GM18499 (cell line): Measurements from ENCODE around the gene SPANXN5.
"Not testable (repeated sequence)": the region's sequence is repeated elsewhere in the genome, so short reads cannot be mapped to it uniquely, and the experiment has no call there.

Experiments
- ATAC-seq: cut with Tn5 transposase; IDR thresholded peaks from one replicate; pipeline ENCODE4 v1.9.1; 2021; ENCODE audit warnings: moderate number of reproducible peaks; ENCODE audit not compliant: insufficient read depth, unreplicated experiment

Gene SPANXN5

DNA sequence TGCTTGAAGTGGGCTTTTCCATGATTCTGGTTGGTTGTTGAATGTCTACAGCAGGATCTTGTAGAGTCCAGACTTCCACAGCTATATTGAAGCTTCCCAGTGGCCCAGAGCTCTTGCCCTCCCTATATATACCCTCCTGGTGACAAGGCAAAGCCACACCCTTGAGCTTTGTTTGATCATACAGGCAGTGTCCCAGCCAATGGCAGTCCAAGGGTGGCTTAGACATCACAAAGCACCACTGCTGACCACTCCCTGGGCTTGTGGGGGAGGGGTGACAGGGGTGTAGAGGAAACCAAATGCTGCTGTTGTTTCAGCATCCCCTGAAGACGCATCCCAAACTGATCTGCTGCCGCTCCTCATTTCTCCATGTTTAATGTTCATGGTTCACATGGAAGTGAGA is at the start of gene SPANXN5:
SPANXN5 (minus strand) TSS at position 101 of the 400 bp plus-strand sequence; CDS start at position 22, 79 bp downstream.
- ATAC-seq, result not testable (repeated sequence)

- ATAC-seq, result not testable (repeated sequence)
Observed at GRCh38 chrX:52843619-52844018, 46.4 kb upstream of the SPANXN5 start.

- ATAC-seq, result no peak
Observed at GRCh38 chrX:52839137-52839536, 41.9 kb upstream of the SPANXN5 start.

DNA sequence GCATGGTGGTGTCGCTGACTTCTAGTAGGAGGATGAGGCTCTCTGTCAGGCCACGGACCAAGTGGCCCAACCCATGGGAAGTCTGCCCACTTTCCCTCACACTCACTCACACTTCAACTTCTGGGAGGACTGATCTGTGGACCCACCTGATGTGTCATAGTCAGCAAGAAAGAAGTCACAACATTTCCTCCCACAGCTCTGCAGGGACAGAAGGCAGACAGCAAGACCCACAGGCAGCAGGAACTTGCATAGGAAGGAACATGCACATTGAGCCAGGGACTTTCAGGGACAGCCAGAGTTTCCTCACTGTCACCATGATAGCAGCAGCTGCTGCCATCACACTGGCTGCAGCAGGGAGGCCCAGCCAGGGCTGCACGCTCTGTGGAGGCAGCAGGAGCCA is 33.3 kb upstream of the SPANXN5 start:
- no peak for ATAC-seq

DNA sequence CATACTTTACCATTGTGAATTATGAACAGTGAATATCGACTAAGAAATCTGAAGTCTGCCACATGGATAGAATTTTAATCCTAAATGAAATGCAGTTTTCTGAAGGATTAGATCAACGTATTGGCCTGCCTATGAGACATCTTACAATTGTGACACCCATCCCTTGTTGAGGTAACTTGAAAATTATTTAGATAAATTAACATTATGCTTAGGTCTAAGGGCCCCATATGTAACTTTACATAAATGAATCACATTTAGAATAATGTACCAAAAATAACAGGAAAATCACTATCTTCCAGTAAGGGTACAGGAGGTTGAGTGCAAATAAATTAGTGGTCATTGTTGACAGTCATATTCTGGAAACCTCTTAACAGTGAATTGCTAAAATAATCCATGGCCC is 27.4 kb upstream of the SPANXN5 start:
- ATAC-seq, result no peak

GRCh38 chrX:52821079-52821760 is 24.0 kb upstream of the SPANXN5 start:
- no peak for ATAC-seq

GRCh38 chrX:52819788-52820187 is 22.6 kb upstream of the SPANXN5 start:
- no peak for ATAC-seq

GRCh38 chrX:52811065-52811625 is 13.9 kb upstream of the SPANXN5 start, which contains the start of gene XAGE5:
XAGE5 (plus strand) TSS chrX:52811287; CDS start chrX:52812567, 1,280 bp downstream.
- no peak for ATAC-seq

GRCh38 chrX:52804876-52805275 is 7.6 kb upstream of the SPANXN5 start:
- not testable (repeated sequence) for ATAC-seq

- not testable (repeated sequence) for ATAC-seq
Observed at GRCh38 chrX:52773504-52773903, 23.7 kb downstream of the SPANXN5 start.

DNA sequence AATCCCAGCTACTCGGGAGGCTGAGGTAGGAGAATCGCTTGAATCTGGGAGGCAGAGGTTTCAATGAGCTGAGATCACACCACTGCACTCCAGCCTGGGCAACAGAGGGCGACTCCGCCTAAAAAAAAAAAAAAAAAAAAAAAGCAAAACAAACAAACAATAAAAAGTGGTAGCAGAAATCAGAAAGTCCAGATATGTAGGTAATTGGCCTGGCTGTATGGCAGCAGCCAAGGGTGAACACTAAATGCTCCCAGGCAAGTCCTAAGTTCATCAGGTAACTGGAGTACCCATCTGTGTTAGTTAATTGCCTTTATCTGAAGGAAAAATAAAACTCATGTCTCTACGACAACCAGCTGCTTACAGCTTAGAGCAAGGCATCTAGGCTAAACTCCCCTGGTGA is 31.2 kb downstream of the SPANXN5 start:
- ATAC-seq, result not testable (repeated sequence)

DNA sequence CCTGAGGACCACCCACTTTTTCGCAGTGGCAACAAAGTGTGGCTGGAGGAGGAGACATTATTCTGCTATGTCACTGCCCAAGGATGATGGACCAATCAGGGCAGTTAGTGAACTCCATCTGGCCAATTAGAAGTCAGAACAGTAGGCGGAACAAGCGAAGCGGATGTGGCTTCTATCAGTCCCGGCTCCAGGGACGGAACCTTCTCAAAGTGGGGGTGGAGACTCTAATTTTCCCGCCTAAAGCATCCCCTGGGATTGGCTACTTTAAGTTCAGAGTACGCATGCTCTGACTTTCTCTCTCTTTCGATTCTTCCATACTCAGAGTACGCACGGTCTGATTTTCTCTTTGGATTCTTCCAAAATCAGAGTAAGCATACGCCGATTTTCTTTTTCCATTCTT is 46.3 kb downstream of the SPANXN5 start, which contains the start of gene SSX2B:
SSX2B (plus strand) TSS at position 301 of the 400 bp plus-strand sequence. CDS start 1,429 bp downstream, outside the sequence.
- ATAC-seq, result not testable (repeated sequence)
